NCI-H82 treated with DMSO at 0.1 percent for 48 hours (cell line): ENCODE data around the gene ANKRD1.

Experiments used
- DNase-seq: peaks from one replicate; lab custom pipeline; 2025; ENCODE audit not compliant: unreplicated experiment; lab: John Stamatoyannopoulos, UW

Gene ANKRD1

GRCh38 chr10:90862908-90863514, 57.9 kb downstream of the ANKRD1 start:
- DNase-seq, result no peak
